A549 treated with AZD9567 at 1 μM for 4 hours (cell line): ENCODE data around the gene LZTS2. TPM values are rescaled to one million over a fixed set of nuclear protein-coding genes. Genes with fewer than 3 reads are reported as not detected.

Source experiments
- total RNA-seq: library from RNA; stranded (reverse); fragments of 200-300 nt; extraction: Qiagen RNA extraction; gene quantifications from 5 replicates; pipeline ENCODE4 v1.2.3, GENCODE V29; 2022; ENCODE audit not compliant: insufficient read depth

LZTS2 gene
- 24.4 to 42.4 TPM (median 40.1 TPM) in 5 replicates for total RNA-seq

GRCh38 chr10:100999742-101000126, at the start of gene LZTS2:
Gene LZTS2 (plus strand): TSS chr10:100999808. CDS start chr10:101002539, 2,731 bp downstream.

GRCh38 chr10:100969187-100970075, 30.2 kb upstream of the LZTS2 start, which contains the start of gene SEMA4G:
Gene SEMA4G (plus strand): TSS chr10:100969504. CDS start chr10:100972913, 3,409 bp downstream.

GRCh38 chr10:100986952-100987684, 12.5 kb upstream of the LZTS2 start, which contains the start of the genes MRPL43 and TWNK:
Gene MRPL43 (minus strand): TSS chr10:100987497. CDS start chr10:100987443, 54 bp downstream.
Gene TWNK (plus strand): TSS chr10:100987543. CDS start chr10:100988211, 668 bp downstream.

GRCh38 chr10:101031128-101031795, 31.7 kb downstream of the LZTS2 start, which contains the start of the genes PDZD7 and SFXN3:
Gene PDZD7 (minus strand): TSS chr10:101031129. CDS start chr10:101030219, 910 bp downstream.
Gene SFXN3 (plus strand): TSS chr10:101031234. CDS start chr10:101034695, 3,461 bp downstream.

Other genes starting within 250 kb of the LZTS2 start
- 8.7 to 11.4 TPM (median 10.2 TPM) in 5 replicates for gene SLF2, start 86.8 kb upstream of the LZTS2 start, total RNA-seq
- gene SEMA4G, start 30.3 kb upstream of the LZTS2 start, total RNA-seq = 7.4 to 11.0 TPM (median 7.9 TPM) in 5 replicates
- gene MRPL43, start 12.3 kb upstream of the LZTS2 start, total RNA-seq = 54.7 to 98.8 TPM (median 94.2 TPM) in 5 replicates
- gene TWNK, start 12.3 kb upstream of the LZTS2 start, total RNA-seq = 37.7 to 43.8 TPM (median 40.0 TPM) in 5 replicates
- gene PDZD7, start 31.3 kb downstream of the LZTS2 start, total RNA-seq = 0.73 to 1.1 TPM (median 1.0 TPM) in 4 of 5 replicates, not detected in the other
- gene SFXN3, start 31.4 kb downstream of the LZTS2 start, total RNA-seq = 36.8 to 47.7 TPM (median 45.4 TPM) in 5 replicates
- gene KAZALD1, start 62.2 kb downstream of the LZTS2 start, total RNA-seq = 2.1 to 3.1 TPM (median 2.6 TPM) in 4 of 5 replicates, not detected in the other
- gene TLX1, start 131.5 kb downstream of the LZTS2 start, total RNA-seq = not detected in 5 replicates
- gene LBX1, start 229.7 kb downstream of the LZTS2 start, total RNA-seq = not detected in 5 replicates